Left cardiac atrium (tissue), 4 donors: ENCODE results near the gene PPP1R9B. TPM values are rescaled to one million over a fixed set of nuclear protein-coding genes. Genes with fewer than 3 reads are reported as not detected.
A peak's percentile ranks its signal among the peaks of the same experiment; 100 is the strongest.

ENCODE experiments used
- ATAC-seq, 2 donors: fragments of 200-7000 bp; cut with Tn5 transposase; one replicate each; pipeline ENCODE4 v1.9.1; 2020; ENCODE audit warnings: mild to moderate bottlenecking in 2 of 2, moderate library complexity in 2 of 2
- DNase-seq: peaks from one replicate; pipeline ENCODE4 v3.0.0-alpha.2; 2020
- intact Hi-C, 2 donors: fragments of 100-400 bp; cut with DNase I; formaldehyde crosslinking; loops; one replicate each; pipeline versions ENCODE4 v1.14.1 to v1.15.1; 2022 to 2023
- total RNA-seq, 2 donors: library from RNA; stranded (reverse); fragmentation: NEBNext Ultra II Directional; extraction: Animal tissue kit (Norgen Biotek cat#: 25700); gene quantifications; one replicate each; pipeline ENCODE4 v1.2.1, GENCODE V29; 2021
- donor health status: DM: no; HTN: yes; CAD: no.
- donor health status: DM: no; HTN: yes; CAD: no; lungs with severe emphysema.
- donor health status: DM: yes; HTN: yes; CAD: no.
- donor health status: Dilated cardiomyopathy.

Gene PPP1R9B
- total RNA-seq, 2 donors from 2014 or later: 35.8 to 43.4 TPM

- DNase-seq (peak; percentile 66), ATAC-seq (peak; percentile 2 to 9)
- intact Hi-C loops: no loop called here
Measured at GRCh38 chr17:50148226-50149090, 2.0 kb downstream of the PPP1R9B start.

- peak in 1 of 2 donors; percentile 10 for ATAC-seq
- intact Hi-C loops: no loop called here
- DNase-seq: no peak
Measured at GRCh38 chr17:50147841-50148225, 2.6 kb downstream of the PPP1R9B start.

GRCh38 chr17:50146927-50147665 is 3.4 kb downstream of the PPP1R9B start:
- intact Hi-C loops: no loop called here
- ATAC-seq: peak in 1 of 2 donors; percentile 7
- DNase-seq: no peak

GRCh38 chr17:50146230-50146926 is 4.1 kb downstream of the PPP1R9B start:
- intact Hi-C loops: no loop called here
- DNase-seq: no peak
- ATAC-seq: no peak

GRCh38 chr17:50145532-50146229 is 4.8 kb downstream of the PPP1R9B start:
- ATAC-seq: no peak
- DNase-seq: no peak
- intact Hi-C loops: no loop called here

- intact Hi-C loops: no loop called here
- DNase-seq (peak; percentile 51), ATAC-seq (no peak)
Measured at GRCh38 chr17:50144845-50145531, 5.5 kb downstream of the PPP1R9B start.

GRCh38 chr17:50144355-50144754 is 6.1 kb downstream of the PPP1R9B start:
- ATAC-seq (no peak), DNase-seq (no peak)
- intact Hi-C loops: no loop called here

- no peak for DNase-seq
- no peak for ATAC-seq
- intact Hi-C loops: no loop called here
Measured at GRCh38 chr17:50143461-50144176, 6.9 kb downstream of the PPP1R9B start.

GRCh38 chr17:50141745-50142110 is 8.7 kb downstream of the PPP1R9B start:
- DNase-seq (no peak), ATAC-seq (no peak)
- intact Hi-C loops: no loop called here

- intact Hi-C loops: no loop called here
- DNase-seq (no peak), ATAC-seq (peak in 1 of 2 donors; percentile 1)
Measured at GRCh38 chr17:50141026-50141744, 9.3 kb downstream of the PPP1R9B start.

- ATAC-seq: peak; percentile 81 to 83
- DNase-seq: peak; percentile 82
- intact Hi-C loops: no loop called here
Measured at GRCh38 chr17:50139950-50140885, 10.3 kb downstream of the PPP1R9B start.

- intact Hi-C loops: no loop called here
Measured at GRCh38 chr17:50139185-50139783, 11.2 kb downstream of the PPP1R9B start.

GRCh38 chr17:50137042-50137441 is 13.4 kb downstream of the PPP1R9B start:
- intact Hi-C loops: no loop called here
- no peak for ATAC-seq
- no peak for DNase-seq

More at GRCh38 chr17:50139185-50139783, 11.2 kb downstream of the PPP1R9B start:
- ATAC-seq (no peak), DNase-seq (no peak)

GRCh38 chr17:50136096-50136687 is 14.3 kb downstream of the PPP1R9B start:
- DNase-seq (no peak), ATAC-seq (no peak)
- intact Hi-C loops: no loop called here

- intact Hi-C loops: no loop called here
- no peak for DNase-seq
- ATAC-seq: no peak
Measured at GRCh38 chr17:50135316-50136095, 15.0 kb downstream of the PPP1R9B start.
